SIG-M5 treated with dmso at 0.1 percent for 504 hours (cell line): ENCODE measurements around the gene KDM5C.
A peak's percentile ranks its signal among the peaks of the same experiment; 100 is the strongest.

ENCODE experiments used
- DNase-seq: peaks from one replicate; lab custom pipeline; 2025; ENCODE audit not compliant: unreplicated experiment; lab: John Stamatoyannopoulos, UW

The KDM5C gene

DNA sequence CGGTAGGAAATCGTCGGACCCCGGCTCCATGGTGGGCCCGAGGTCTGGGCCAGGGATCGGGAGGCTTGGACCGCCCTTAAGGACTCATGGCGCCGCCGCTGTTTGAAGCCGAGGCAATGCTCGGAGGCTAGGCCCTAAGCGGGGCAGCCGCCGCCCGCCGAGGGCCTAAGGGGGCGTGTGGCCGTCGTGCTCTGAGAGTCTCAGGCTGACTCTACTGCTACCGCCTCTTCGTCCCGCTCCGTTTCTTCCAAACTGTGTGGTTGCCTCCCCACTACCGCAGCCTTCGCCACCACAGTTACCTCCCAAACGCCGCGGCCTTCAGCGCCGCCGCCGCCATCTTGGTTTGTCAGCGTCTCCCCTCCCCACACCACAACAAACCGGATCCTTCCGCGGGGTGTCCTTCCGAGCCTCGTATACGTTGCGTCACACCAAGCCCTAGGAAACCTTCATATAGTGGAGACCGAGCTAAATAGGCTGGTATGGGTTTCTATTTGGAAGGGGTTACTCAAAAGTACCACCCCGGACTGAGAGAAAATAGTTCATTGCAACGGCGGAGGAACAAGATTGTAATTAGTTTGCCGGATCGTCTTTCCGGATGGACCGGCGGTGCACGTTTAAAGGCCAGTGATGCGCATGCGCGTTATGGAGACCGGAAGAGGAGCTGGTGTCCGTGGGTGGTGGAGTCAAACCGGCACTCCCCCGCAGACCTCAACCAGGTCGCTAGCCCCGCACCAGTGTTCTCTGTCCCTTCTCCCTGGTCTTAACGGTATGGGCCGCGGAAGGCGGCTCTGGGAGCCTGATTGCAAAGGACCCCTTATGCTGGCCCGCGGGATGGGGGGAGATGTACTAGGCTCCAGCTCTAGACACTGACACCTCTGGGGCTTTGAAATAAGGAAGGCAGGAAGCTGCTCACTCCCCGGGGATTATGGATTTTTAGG is at the start of gene KDM5C:
Gene KDM5C (minus strand): TSS at position 348 of the 938 bp plus-strand sequence. CDS start 318 bp downstream, at position 30.
- DNase-seq: peak; percentile 83

- no peak for DNase-seq
These were observed 47.9 kb upstream of the KDM5C start for GRCh38 chrX:53272808-53273337.

DNA sequence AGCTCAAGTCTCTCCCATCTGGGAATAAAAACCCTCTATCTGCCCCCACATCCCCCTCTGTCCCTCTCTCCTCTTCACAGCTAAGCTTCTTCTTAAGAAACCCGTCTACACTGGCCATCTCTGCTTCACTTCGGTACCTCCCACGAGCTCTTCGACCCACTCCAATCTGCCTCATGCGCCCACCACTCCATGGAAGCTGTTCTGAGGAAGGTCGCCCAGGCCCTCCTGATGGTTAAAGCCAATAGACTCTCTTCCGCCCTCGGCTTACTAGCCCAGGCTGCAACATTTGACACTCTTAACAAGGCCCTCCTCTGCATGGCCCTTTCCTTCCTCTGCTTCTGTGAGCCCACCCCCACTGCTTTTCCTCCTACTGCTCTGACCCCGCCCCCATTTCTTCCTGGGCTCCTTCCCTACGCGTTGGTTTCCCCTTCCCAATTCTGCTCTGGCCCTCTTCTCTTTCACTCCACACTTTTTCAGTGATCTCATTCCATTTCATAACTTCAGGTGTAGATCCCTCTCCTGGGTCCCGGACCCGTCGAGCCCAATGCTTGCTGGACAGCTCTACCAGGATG is 44.6 kb upstream of the KDM5C start:
- no peak for DNase-seq

DNA sequence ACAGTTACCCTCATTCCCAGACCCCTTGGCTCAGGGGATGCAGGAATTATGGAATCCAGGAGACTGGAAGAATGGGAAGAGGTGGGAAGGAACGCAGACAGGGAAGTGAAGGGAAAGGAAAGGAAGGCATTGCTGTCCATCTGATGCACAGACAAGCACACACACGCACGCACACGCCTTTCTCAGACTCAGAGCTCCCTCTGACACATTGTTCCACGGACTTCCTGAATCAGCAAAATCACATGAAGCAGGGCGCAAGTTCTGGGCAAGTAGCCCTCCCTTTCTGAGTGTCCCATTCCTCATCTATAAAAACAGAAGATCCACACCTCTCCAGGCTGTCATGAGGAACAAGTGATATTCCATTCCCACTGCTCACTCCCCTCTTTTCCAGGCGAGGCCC is 43.2 kb upstream of the KDM5C start:
- DNase-seq: no peak

GRCh38 chrX:53266914-53267313 is 41.9 kb upstream of the KDM5C start:
- no peak for DNase-seq

GRCh38 chrX:53265771-53266574 is 41.0 kb upstream of the KDM5C start:
- no peak for DNase-seq

GRCh38 chrX:53263597-53264094 is 38.6 kb upstream of the KDM5C start:
- DNase-seq: peak; percentile 43

DNA sequence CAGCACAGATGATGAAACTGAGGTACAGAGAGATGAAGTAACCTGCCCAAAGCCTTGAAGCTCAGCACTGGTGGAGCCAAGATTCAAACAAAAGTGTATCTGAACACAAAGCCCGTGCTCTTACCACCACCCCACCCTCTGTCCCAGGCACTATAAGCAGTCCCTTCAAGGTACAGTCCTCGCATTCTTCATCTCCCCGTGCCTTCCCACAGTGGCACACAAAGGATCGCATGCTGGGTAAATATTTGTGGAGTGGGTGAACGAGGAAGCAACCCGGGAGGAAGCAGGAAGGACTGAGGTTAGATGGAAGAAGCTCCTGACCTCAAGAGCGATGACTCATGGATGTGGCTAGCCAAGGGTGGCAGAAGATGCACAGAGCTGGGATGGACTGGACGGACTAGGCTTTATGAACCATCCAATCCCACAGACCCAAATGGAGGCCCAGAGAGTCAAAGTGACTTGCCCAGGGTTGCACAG is 37.9 kb upstream of the KDM5C start:
- DNase-seq: peak; percentile 84

GRCh38 chrX:53262189-53262917 is 37.3 kb upstream of the KDM5C start:
- no peak for DNase-seq

- DNase-seq: no peak
These were observed 36.5 kb upstream of the KDM5C start for GRCh38 chrX:53261355-53261972.

- DNase-seq: no peak
These were observed 35.8 kb upstream of the KDM5C start for GRCh38 chrX:53260836-53261235.

DNA sequence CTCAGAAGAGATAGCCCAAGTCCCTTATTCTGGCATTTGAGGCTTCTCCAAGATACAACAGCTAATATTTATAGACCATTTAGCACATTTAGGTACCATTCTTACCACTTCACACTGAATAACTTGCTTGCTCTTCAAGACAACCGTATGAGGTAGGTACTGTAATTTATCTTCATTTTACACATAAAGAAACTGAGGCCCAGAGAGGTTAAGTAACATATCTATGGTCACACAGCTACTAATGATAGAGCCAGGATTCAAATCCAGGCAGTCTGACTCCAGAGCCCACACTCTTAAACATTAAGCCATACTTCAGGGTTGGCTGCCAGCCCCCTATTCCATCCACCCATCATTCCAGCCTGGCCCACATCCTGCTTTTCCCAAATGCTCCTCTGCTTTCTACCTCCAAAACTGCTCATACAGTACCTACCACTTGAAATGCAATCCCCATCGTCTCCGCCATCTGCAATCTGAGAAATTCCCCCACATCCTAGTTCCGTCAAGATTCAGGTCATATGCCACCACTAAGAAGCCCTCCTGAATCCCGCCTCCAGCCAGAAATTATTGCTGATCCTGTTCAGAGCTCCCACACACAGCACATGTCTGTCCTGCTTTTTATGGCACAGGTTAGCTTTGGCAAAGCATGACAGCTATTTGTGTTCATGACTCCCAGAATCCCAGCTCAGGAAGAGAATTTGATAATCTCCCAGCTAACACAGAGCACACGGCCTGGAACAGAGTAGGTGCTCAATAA is 32.8 kb upstream of the KDM5C start:
- no peak for DNase-seq

DNA sequence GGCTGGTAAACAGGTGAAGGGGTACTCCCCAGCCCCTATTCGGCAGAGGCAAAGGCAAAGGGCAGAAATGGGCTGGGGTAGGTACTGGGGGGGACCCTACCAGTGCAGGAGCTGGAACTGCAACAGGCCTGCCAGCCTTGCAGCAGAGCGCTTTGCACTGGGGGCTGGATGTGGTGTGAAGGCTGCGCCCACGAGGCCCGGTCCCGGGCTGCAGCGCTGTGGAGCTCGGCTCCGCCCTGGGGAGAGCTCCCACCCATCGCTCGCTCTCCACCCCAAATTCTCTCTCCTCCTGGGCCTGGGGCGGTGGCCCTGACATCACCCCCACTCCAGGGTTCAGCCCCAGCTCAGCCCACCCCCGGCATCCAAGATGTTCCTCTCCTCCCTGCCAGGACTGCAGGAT is 32.2 kb upstream of the KDM5C start:
- no peak for DNase-seq

DNA sequence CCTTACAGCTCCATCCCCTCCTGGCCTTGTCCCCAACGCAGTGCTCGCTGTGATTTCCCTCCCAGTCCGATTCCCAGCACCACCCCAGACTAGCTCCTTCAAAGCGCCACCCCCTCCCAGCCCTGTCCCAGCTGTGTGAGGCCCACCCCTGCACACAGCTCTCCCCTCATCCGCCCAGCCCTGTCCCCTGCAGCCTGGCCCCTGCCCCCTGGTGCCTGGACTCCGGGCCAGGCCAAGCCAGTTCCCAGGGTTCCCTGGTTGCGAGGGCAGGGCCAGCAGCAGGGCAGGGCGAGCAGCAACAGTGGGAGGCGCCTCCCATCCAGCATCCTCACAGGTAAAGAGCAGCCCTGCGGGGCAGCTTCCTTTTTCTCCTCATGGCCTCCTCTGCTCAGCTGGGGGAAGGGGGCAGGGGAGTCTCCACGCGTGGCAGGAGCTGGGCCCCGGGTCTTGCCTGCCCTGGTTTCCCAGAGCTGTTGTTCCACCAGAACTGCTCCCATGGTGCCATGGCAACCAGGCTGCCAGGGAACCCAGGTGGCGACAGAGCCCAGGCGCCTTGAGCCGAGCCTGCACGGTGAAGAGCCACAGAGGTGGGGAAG is 31.5 kb upstream of the KDM5C start:
- no peak for DNase-seq

DNA sequence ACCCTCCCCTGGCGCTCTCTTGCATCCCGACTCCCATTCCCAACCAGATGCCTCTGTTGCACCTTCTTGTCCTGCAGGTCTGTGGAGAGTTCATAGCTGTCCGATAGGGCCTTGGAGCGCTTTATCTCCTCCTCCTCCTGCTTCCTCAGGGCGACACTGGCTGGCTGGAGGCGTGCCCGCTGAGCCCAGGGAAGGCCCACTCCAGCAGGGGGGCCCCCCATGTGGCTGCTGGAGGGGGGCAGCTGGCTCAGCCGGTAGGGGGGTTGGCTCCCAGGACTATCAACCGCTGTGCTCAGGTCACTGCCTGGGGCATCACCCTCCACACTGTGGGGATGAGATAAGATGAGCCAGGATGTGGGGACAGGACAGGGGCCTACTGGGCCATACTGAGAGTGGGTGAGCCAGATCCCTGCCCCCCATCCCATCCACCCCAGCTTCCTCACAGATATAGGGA is 30.8 kb upstream of the KDM5C start:
- no peak for DNase-seq

DNA sequence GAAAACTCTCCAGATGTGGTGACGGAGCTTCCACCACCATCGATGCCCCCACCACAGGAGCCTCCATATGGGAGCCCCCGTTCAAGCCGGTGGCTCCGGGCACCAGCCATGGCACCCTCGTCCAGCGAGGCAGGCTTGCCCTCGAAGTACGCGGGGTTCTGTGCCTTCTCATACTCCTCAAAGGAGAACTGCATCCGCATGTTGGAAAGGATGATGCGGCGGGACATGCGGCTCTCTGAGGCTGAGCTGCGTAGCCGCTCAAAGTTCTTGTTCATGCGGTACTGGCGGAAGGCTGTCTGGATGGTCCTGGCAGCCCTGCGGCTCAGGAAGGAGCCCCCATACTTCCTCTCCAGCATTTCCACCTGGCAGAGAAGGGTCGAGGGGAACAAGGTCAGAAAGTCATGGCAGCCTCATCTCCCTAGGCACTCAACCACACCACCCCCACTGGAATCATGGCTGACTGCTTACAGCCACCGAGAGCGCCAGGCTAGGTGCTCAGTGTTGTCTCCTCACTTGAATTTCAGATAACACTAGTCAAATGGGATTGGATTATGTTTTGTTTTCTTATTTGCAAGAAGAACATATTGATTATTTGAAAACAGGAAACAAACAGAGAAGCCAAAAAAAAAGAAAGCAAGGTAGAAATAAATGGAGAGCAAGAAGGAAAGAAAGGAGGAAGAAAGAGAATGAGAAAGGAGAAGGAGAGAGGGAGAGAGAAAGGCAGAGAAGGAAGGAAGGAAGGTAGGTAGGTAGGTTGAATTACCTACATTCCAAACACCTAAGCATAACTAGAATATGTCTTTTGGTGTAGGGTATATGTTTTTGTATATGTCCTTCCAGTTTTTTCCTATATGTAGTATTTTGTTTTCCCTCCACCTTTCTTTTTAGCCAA is 29.8 kb upstream of the KDM5C start:
- no peak for DNase-seq

DNA sequence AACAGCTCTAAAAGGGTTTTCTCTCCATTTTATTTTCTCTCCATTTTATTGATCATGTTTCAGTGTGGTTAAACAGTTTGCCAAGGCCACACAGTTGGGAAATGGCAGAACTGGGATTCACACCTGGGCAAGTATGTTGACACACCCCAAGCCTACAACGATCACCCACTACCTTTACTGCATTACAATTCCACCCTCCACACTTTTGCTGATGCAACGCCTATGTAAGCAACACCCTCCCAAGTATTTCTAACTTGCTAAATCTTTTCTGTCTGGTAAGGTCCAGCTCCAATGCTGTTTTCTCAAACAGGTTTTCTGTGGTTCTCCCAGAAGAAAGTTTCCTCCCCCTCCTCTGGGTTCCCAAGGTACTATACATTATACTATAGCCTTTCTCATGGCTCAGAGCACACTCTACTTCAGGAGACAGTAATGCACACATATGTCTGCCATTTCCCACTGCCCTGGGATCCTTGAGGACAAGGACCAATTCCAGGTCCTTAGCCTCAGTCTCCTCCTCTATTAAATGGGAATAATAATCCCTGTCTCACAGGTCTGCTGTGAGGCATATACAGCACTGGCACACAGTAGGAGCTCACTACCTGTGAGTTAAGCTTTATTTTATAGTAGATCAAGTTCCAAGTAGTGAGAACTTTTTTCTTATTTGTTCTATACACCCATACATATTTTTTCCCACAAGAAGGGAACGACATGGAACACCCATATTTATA is 28.4 kb upstream of the KDM5C start:
- no peak for DNase-seq
